Measurements from ENCODE around the gene TRAP1. TPM values are rescaled to one million over a fixed set of nuclear protein-coding genes. Genes with fewer than 3 reads are reported as not detected.

Gene TRAP1
- total RNA-seq, 1 donor from 2014 or later: 111 TPM

GRCh38 chr16:3754772-3755171 lies 37.4 kb upstream of the TRAP1 start:
- no peak for TF ChIP-seq CTCF (IDR thresholded peaks at IDR 0.05)
- TF ChIP-seq POLR2A (IDR thresholded peaks at IDR 0.05): no peak
- no peak for TF ChIP-seq POLR2AphosphoS5 (IDR thresholded peaks at IDR 0.05; ENCODE audit: insufficient read depth in 1 of 2, low read depth in 1 of 2)

GRCh38 chr16:3754081-3754703 lies 36.9 kb upstream of the TRAP1 start:
- no peak for DNase-seq (ENCODE audit: extremely low spot score in 2 of 2)

More at GRCh38 chr16:3754772-3755171, 37.4 kb upstream of the TRAP1 start:
- H3K36me3 ChIP-seq: peaks cover 0 to 74% of the 10 kb centered on the region in 2 donors
- no peak for DNase-seq (ENCODE audit: extremely low spot score in 2 of 2)
- no peaks in the 10 kb centered on the region for H3K27me3 ChIP-seq
- no peaks in the 10 kb centered on the region for H3K9me3 ChIP-seq
- H3K4me1 ChIP-seq: no peaks in the 10 kb centered on the region
- intact Hi-C loops (cut with DNase I): no loop called here
- no peak overlapping the region for H3K27ac ChIP-seq
- H3K4me3 ChIP-seq: no peak overlapping the region

GRCh38 chr16:3752984-3753383 lies 35.7 kb upstream of the TRAP1 start:
- Histone ChIP-seq H3K4me1 (no peaks in the 10 kb centered on the region), H3K27ac (no peak overlapping the region), H3K9me3 (no peaks in the 10 kb centered on the region), H3K4me3 (no peak overlapping the region), H3K27me3 (no peaks in the 10 kb centered on the region), H3K36me3 (peaks cover 0 to 69% of the 10 kb centered on the region in 2 donors)
- intact Hi-C loops (cut with DNase I): no loop called here
- no peak for TF ChIP-seq POLR2AphosphoS5 (IDR thresholded peaks at IDR 0.05; ENCODE audit: insufficient read depth in 1 of 2, low read depth in 1 of 2)
- no peak for TF ChIP-seq CTCF (IDR thresholded peaks at IDR 0.05)
- no peak for TF ChIP-seq POLR2A (IDR thresholded peaks at IDR 0.05)
- no peak for DNase-seq (ENCODE audit: extremely low spot score in 2 of 2)

More at GRCh38 chr16:3754081-3754703, 36.9 kb upstream of the TRAP1 start:
- Histone ChIP-seq H3K27me3 (no peaks in the 10 kb centered on the region), H3K36me3 (peaks cover 0 to 73% of the 10 kb centered on the region in 2 donors), H3K27ac (no peak overlapping the region), H3K4me3 (no peak overlapping the region), H3K4me1 (no peaks in the 10 kb centered on the region), H3K9me3 (no peaks in the 10 kb centered on the region)
- TF ChIP-seq POLR2A (IDR thresholded peaks at IDR 0.05): no peak
- no peak for TF ChIP-seq POLR2AphosphoS5 (IDR thresholded peaks at IDR 0.05; ENCODE audit: insufficient read depth in 1 of 2, low read depth in 1 of 2)
- no peak for TF ChIP-seq CTCF (IDR thresholded peaks at IDR 0.05)
- intact Hi-C loops (cut with DNase I): no loop called here

GRCh38 chr16:3751878-3752277 lies 34.6 kb upstream of the TRAP1 start:
- TF ChIP-seq POLR2A (IDR thresholded peaks at IDR 0.05): no peak
- no peak for TF ChIP-seq CTCF (IDR thresholded peaks at IDR 0.05)
- TF ChIP-seq POLR2AphosphoS5 (IDR thresholded peaks at IDR 0.05; ENCODE audit: insufficient read depth in 1 of 2, low read depth in 1 of 2): no peak
- no peak for DNase-seq (ENCODE audit: extremely low spot score in 2 of 2)
- intact Hi-C loops (cut with DNase I): no loop called here
- Histone ChIP-seq H3K27ac (no peak overlapping the region), H3K4me1 (no peaks in the 10 kb centered on the region), H3K36me3 (peaks cover 0 to 68% of the 10 kb centered on the region in 2 donors), H3K4me3 (no peak overlapping the region), H3K27me3 (no peaks in the 10 kb centered on the region), H3K9me3 (no peaks in the 10 kb centered on the region)

GRCh38 chr16:3748307-3748706 lies 31.0 kb upstream of the TRAP1 start:
- H3K9me3 ChIP-seq: no peaks in the 10 kb centered on the region
- intact Hi-C loops (cut with DNase I): no loop called here
- H3K27me3 ChIP-seq: no peaks in the 10 kb centered on the region
- no peak for TF ChIP-seq CTCF (IDR thresholded peaks at IDR 0.05)
- TF ChIP-seq POLR2A (IDR thresholded peaks at IDR 0.05): no peak
- TF ChIP-seq POLR2AphosphoS5 (IDR thresholded peaks at IDR 0.05; ENCODE audit: insufficient read depth in 1 of 2, low read depth in 1 of 2): no peak
- no peak overlapping the region for H3K4me3 ChIP-seq
- no peaks in the 10 kb centered on the region for H3K4me1 ChIP-seq
- H3K36me3 ChIP-seq: peaks cover 0 to 73% of the 10 kb centered on the region in 2 donors
- H3K27ac ChIP-seq: no peak overlapping the region
- no peak for DNase-seq (ENCODE audit: extremely low spot score in 2 of 2)

All from vagina (tissue), 2 donors.